Neural cell (in vitro differentiated cells): ENCODE results near the gene METTL1. TPM values are rescaled to one million over a fixed set of nuclear protein-coding genes. Genes with fewer than 3 reads are reported as not detected.

Experiments
- H2AFZ ChIP-seq: fragments of 200-600, 300-800 bp; sonication (generic), shearing (Covaris generic); 2 replicates; pipeline ENCODE4 v1.6.0; 2014; ENCODE audit warnings: low read depth, mild to moderate bottlenecking, antibody characterized with exemption, low read length, moderate library complexity
- H3F3A ChIP-seq: fragments of 200-600 bp; shearing (Covaris generic); 2 replicates; pipeline ENCODE4 v1.6.1; 2016; ENCODE audit warnings: mild to moderate bottlenecking, moderate library complexity, mixed read lengths, antibody characterized with exemption, low read length; ENCODE audit not compliant: insufficient read depth, poor library complexity, severe bottlenecking
- H3K27ac ChIP-seq: fragments of 200-600, 300-800 bp; sonication (generic), shearing (Covaris generic); 2 replicates; pipeline ENCODE4 v1.5.1; 2014; ENCODE audit warnings: mild to moderate bottlenecking, low read length, moderate library complexity
- H3K27me3 ChIP-seq: fragments of 300-800, 200-600 bp; sonication (generic), shearing (Covaris generic); 2 replicates; pipeline ENCODE4 v1.6.0; 2014; ENCODE audit warnings: mild to moderate bottlenecking, low read depth, low read length, moderate library complexity; ENCODE audit not compliant: insufficient read depth
- H3K36me3 ChIP-seq: fragments of 300-800, 200-600 bp; sonication (generic), shearing (Covaris generic); 2 replicates; pipeline ENCODE4 v1.5.1; 2014; ENCODE audit warnings: mild to moderate bottlenecking, antibody characterized with exemption, low read length, moderate library complexity; ENCODE audit not compliant: insufficient read depth
- H3K4me2 ChIP-seq: fragments of 300-800, 200-600 bp; sonication (generic), shearing (Covaris generic); 2 replicates; pipeline ENCODE4 v1.6.0; 2014; ENCODE audit warnings: mild to moderate bottlenecking, low read length
- H3K4me3 ChIP-seq: fragments of 300-800, 200-600 bp; sonication (generic), shearing (Covaris generic); 2 replicates; pipeline ENCODE4 v1.5.1; 2014; ENCODE audit warnings: mild to moderate bottlenecking, low read length, moderate library complexity
- H3K79me2 ChIP-seq: fragments of 200-600 bp; shearing (Covaris generic); replicated peaks from 2 replicates; pipeline ENCODE4 v1.6.0; 2014; ENCODE audit warnings: mild to moderate bottlenecking, low read length, moderate library complexity; ENCODE audit not compliant: insufficient read depth
- H3K9ac ChIP-seq: fragments of 300-800, 200-600 bp; sonication (generic), shearing (Covaris generic); 2 replicates; pipeline ENCODE4 v1.6.1; 2016; ENCODE audit warnings: mild to moderate bottlenecking, low read length, mixed read lengths
- H3K9me2 ChIP-seq: fragments of 200-600 bp; shearing (Covaris generic); 2 replicates; pipeline ENCODE4 v1.6.1; 2016; ENCODE audit warnings: mild to moderate bottlenecking, low read length, mixed read lengths; ENCODE audit not compliant: insufficient read depth
- H3K9me3 ChIP-seq: fragments of 200-600, 300-800 bp; sonication (generic), shearing (Covaris generic); 2 replicates; pipeline ENCODE4 v1.6.1; 2016; ENCODE audit warnings: mild to moderate bottlenecking, mixed run types, low read length, moderate library complexity, mixed read lengths
- H4K20me1 ChIP-seq: fragments of 200-600 bp; shearing (Covaris generic); 2 replicates; pipeline ENCODE4 v1.6.1; 2016; ENCODE audit warnings: mild to moderate bottlenecking, mixed run types; ENCODE audit not compliant: insufficient read depth
- CTCF ChIP-seq: fragments of 450-650 bp; IDR thresholded peaks from 2 replicates; pipeline ENCODE4 v1.5.1; 2014; ENCODE audit warnings: antibody characterized with exemption, mild to moderate bottlenecking, moderate library complexity; ENCODE audit not compliant: poor library complexity, severe bottlenecking
- EP300 ChIP-seq: fragments of 450-650 bp; conservative IDR thresholded peaks from 2 replicates; pipeline ENCODE4 v1.6.1; 2014; ENCODE audit warnings: antibody characterized with exemption, mild to moderate bottlenecking, moderate library complexity; ENCODE audit not compliant: poor library complexity, severe bottlenecking
- EZH2 ChIP-seq: fragments of 200-600, 300-800 bp; shearing (Covaris generic), sonication (generic); IDR thresholded peaks from 2 replicates; pipeline ENCODE4 v1.6.1; 2014; ENCODE audit warnings: antibody characterized with exemption, low read length, borderline replicate concordance, mild to moderate bottlenecking; ENCODE audit not compliant: insufficient read depth, poor library complexity, severe bottlenecking
- MXI1 ChIP-seq: fragments of 450-650 bp; conservative IDR thresholded peaks from 2 replicates; pipeline ENCODE4 v1.6.1; 2014; ENCODE audit warnings: antibody characterized with exemption, mild to moderate bottlenecking; ENCODE audit not compliant: poor library complexity, severe bottlenecking
- POLR2AphosphoS5 ChIP-seq: IDR thresholded peaks from 2 replicates; pipeline ENCODE4 v1.6.1; 2012
- RAD21 ChIP-seq: fragments of 450-650 bp; conservative IDR thresholded peaks from 2 replicates; pipeline ENCODE4 v1.6.1; 2014; ENCODE audit warnings: antibody characterized with exemption, mild to moderate bottlenecking, moderate library complexity
- SMC3 ChIP-seq: fragments of 450-650 bp; conservative IDR thresholded peaks from 2 replicates; pipeline ENCODE4 v1.6.1; 2014; ENCODE audit warnings: antibody characterized with exemption, mild to moderate bottlenecking, moderate library complexity; ENCODE audit not compliant: poor library complexity
- TAF1 ChIP-seq: IDR thresholded peaks from 2 replicates; pipeline ENCODE4 v1.6.1; 2012; ENCODE audit warnings: low read depth
- polyA plus RNA-seq: library from polyadenylated mRNA; depleted of rRNA; stranded (reverse); fragments of >200 nt; gene quantifications from 2 replicates; pipeline ENCODE4 v1.2.3, GENCODE V29; 2014
- TF ChIP-seq, protein P1 (sequence below): IDR thresholded peaks from 2 replicates; pipeline ENCODE4 v1.6.1; 2012; ENCODE audit warnings: borderline replicate concordance

Gene METTL1
- polyA plus RNA-seq, 1 donor from 2014 or later: 1.9 TPM

DNA sequence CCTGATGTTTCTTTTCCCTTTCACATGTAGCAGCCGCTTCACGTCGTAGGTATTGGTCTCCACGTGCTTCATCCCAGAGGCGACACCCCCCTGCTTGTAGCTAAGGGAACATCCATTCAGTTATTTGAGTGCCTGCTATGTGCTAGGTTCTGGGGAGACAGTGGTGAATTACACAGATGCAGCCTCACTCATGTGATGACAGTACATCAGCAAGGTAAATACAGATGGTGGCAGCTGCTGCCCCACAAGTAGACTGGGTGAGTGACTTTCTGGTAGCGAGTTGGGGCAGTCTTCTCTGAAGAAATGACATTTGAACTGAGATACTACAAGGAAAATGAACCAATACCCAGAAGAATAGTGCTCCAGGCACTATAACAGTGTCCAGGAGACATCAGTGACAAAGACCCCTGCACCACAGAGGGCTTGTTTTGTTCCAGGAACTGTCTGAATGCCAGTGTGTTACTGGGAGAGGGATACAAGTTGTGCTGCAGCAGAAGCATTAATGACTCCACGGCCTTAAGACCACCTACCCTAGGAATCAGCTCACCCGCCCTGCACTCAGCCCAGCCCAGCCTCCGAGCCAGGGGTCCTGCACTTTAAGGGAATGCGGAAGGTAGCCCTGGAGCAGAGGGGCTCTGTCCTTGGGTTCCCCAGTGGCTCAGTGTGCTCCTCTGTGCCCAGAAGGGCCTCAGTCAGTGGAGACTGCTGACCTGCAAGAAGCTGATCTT, 39.3 kb upstream of the METTL1 start:
- H3K36me3 ChIP-seq: no peaks in the 10 kb centered on the region
- H4K20me1 ChIP-seq: no peaks in the 10 kb centered on the region
- no peaks in the 10 kb centered on the region for H3K9me3 ChIP-seq
- no peaks in the 10 kb centered on the region for H3K79me2 ChIP-seq
- no peak overlapping the region for H2AFZ ChIP-seq
- H3K4me2 ChIP-seq: no peak overlapping the region
- H3K4me3 ChIP-seq: no peak overlapping the region
- H3K9me2 ChIP-seq: no peaks in the 10 kb centered on the region
- H3K27me3 ChIP-seq: no peaks in the 10 kb centered on the region
- no peak overlapping the region for H3K27ac ChIP-seq
- H3K9ac ChIP-seq: no peak overlapping the region
- no peak for TF ChIP-seq CTCF
- no peak for TF ChIP-seq EZH2
- TF ChIP-seq, protein P1, sequence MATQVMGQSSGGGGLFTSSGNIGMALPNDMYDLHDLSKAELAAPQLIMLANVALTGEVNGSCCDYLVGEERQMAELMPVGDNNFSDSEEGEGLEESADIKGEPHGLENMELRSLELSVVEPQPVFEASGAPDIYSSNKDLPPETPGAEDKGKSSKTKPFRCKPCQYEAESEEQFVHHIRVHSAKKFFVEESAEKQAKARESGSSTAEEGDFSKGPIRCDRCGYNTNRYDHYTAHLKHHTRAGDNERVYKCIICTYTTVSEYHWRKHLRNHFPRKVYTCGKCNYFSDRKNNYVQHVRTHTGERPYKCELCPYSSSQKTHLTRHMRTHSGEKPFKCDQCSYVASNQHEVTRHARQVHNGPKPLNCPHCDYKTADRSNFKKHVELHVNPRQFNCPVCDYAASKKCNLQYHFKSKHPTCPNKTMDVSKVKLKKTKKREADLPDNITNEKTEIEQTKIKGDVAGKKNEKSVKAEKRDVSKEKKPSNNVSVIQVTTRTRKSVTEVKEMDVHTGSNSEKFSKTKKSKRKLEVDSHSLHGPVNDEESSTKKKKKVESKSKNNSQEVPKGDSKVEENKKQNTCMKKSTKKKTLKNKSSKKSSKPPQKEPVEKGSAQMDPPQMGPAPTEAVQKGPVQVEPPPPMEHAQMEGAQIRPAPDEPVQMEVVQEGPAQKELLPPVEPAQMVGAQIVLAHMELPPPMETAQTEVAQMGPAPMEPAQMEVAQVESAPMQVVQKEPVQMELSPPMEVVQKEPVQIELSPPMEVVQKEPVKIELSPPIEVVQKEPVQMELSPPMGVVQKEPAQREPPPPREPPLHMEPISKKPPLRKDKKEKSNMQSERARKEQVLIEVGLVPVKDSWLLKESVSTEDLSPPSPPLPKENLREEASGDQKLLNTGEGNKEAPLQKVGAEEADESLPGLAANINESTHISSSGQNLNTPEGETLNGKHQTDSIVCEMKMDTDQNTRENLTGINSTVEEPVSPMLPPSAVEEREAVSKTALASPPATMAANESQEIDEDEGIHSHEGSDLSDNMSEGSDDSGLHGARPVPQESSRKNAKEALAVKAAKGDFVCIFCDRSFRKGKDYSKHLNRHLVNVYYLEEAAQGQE: no peak
- TF ChIP-seq EP300: no peak
- no peak for TF ChIP-seq RAD21
- no peak for TF ChIP-seq MXI1
- TF ChIP-seq TAF1: no peak
- no peak for TF ChIP-seq SMC3
- no peak for TF ChIP-seq POLR2AphosphoS5
- no peaks in the 10 kb centered on the region for H3F3A ChIP-seq

DNA sequence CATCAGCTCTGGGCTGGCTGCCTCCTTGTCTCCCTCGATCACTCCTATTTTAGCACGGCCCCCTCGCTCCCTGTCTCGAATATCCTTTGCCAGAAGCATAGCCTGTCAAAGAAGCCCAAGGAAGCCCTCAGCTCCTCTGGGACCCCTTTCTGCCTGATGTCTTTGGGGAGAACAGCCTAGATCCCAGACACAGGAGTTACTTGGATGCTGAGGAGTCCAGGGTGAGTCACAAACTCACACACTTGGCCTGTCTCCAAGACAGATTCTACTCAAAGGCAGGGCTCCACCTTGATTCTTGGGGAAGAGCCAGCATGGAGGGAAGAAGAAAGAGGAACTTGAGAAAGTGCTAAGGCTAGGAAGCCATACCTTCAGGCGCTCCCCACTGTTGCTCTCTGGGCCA, 38.5 kb upstream of the METTL1 start:
- Histone ChIP-seq H3K4me2 (no peak overlapping the region), H3K79me2 (no peaks in the 10 kb centered on the region), H3K9me3 (no peaks in the 10 kb centered on the region), H3K4me3 (no peak overlapping the region), H3K9ac (no peak overlapping the region), H4K20me1 (no peaks in the 10 kb centered on the region), H3K27ac (no peak overlapping the region), H2AFZ (no peak overlapping the region), H3F3A (no peaks in the 10 kb centered on the region), H3K9me2 (no peaks in the 10 kb centered on the region), H3K27me3 (no peaks in the 10 kb centered on the region), H3K36me3 (no peaks in the 10 kb centered on the region)
- TF ChIP-seq TAF1 (no peak), MXI1 (no peak), EP300 (no peak), POLR2AphosphoS5 (no peak), EZH2 (no peak), RAD21 (no peak), CTCF (no peak), SMC3 (no peak)
- TF ChIP-seq, protein P1: no peak
